ENCODE measurements around the gene ELOVL5. TPM values are rescaled to one million over a fixed set of nuclear protein-coding genes. Genes with fewer than 3 reads are reported as not detected.
A peak's percentile ranks its signal among the peaks of the same experiment; 100 is the strongest.

Gene ELOVL5
- total RNA-seq, 1 donor from 2014 or later: 185 TPM

DNA sequence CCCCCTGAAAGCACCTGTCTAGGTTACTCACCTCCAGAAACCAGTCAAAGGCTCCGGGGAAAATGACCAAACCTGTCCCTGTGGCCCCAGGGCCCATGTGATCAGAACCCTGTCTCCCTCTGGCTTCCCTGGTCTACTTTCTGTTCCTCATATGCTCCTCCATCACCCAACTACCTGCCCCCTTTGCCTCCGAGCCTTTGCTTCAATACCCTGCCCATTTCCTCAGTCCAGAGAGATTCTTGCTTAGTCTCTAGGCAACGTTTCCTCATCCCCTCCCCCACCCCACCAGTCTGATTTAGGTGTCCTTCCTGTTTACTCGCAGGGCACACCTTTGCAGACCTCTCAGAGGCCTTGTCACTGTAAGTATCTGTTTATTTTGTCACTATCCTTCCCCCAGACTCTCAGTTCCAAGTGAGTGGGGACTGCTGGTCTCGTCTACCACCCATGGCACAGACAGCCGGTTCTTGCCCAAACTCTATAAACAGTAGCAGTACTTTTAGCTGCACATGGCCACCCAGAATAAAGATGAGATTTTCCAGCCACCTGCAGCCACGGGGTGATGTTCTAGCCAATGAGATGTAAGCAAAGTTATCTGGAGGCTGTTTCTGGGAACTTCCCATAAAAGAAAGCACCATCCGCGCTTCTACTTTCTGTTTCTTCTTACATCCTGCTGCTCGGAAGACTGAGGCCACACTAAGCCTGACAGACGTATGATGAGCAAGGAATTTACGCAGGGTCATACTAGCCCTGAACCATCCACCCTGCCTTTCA is 13.3 kb downstream of the ELOVL5 start:
- H3K4me2 ChIP-seq: peak overlapping the region; percentile 24
- H3K4me3 Mint-ChIP-seq: no peak overlapping the region

DNA sequence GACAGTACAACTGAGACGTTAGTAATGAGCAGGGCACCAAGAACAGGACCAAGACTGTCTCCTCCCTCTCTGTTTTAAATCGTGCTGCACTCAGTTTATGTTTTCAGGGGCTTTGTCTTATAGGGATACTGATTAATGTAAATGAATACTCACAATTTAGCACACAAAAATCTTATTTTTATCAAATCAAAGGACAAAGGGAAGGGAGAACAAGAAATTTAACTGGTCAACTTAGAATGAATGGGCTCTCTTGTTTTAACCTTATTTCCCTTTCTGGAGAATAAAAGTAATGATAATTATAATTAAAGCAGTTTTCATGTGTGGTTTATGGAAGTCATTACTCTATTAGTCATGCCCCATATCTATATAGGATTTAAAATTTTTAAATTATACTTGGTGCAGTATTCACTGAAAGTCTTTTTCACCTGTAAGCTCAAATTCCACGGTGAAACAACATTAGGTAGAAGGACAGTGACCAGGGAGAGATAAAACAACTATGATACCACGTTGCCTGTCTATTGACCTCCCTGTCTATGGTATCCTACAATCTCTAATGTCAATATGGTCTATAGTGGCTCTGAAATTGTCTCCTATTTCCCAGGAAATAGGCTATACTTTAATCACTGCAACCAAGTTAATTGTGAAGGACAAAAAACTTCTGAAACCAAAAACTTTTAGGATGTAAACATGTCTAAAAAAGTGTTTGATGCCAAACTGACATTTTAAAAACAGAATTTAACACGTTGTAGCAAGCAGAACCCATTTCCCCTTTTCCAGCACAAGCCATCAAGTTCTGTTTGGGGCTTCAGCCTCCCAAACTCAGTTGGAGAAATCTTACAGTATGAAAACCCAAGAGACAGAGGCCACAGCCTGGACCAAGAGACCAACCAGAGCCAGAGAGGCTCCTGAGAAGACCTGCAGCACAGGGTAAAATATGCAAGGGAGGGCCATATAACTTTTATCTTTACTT is 15.0 kb downstream of the ELOVL5 start:
- Histone ChIP-seq H3K79me2 (ENCODE audit: low read depth) (peaks cover 100% of the 10 kb centered on the region), H2AFZ (replicated peaks) (no peak overlapping the region), H3K27ac (no peak overlapping the region), H3K36me3 (no peaks in the 10 kb centered on the region), H3K4me3 (no peak overlapping the region), H3F3A (ENCODE audit: low read depth) (no peaks in the 10 kb centered on the region), H3K9me3 (ENCODE audit: low read depth) (no peaks in the 10 kb centered on the region), H3K4me2 (no peak overlapping the region), H4K20me1 (ENCODE audit: low read depth) (peaks cover 84% of the 10 kb centered on the region), H3K9ac (no peak overlapping the region), H3K27me3 (no peaks in the 10 kb centered on the region), H3K4me1 (peaks cover 13% of the 10 kb centered on the region)
- H3K9me3 Mint-ChIP-seq: peaks cover 15% of the 10 kb centered on the region
- no peak for DNase-seq (ENCODE audit: low spot score)
- H3K4me1 Mint-ChIP-seq: peaks cover 9% of the 10 kb centered on the region
- no peak overlapping the region for H3K27ac Mint-ChIP-seq
- H3K36me3 Mint-ChIP-seq: peaks cover 41% of the 10 kb centered on the region
- H3K27me3 Mint-ChIP-seq (ENCODE audit: insufficient read depth, low read depth): no peaks in the 10 kb centered on the region
- no peak overlapping the region for H3K4me3 Mint-ChIP-seq
- TF ChIP-seq, protein P1, sequence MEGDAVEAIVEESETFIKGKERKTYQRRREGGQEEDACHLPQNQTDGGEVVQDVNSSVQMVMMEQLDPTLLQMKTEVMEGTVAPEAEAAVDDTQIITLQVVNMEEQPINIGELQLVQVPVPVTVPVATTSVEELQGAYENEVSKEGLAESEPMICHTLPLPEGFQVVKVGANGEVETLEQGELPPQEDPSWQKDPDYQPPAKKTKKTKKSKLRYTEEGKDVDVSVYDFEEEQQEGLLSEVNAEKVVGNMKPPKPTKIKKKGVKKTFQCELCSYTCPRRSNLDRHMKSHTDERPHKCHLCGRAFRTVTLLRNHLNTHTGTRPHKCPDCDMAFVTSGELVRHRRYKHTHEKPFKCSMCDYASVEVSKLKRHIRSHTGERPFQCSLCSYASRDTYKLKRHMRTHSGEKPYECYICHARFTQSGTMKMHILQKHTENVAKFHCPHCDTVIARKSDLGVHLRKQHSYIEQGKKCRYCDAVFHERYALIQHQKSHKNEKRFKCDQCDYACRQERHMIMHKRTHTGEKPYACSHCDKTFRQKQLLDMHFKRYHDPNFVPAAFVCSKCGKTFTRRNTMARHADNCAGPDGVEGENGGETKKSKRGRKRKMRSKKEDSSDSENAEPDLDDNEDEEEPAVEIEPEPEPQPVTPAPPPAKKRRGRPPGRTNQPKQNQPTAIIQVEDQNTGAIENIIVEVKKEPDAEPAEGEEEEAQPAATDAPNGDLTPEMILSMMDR (IDR thresholded peaks at IDR 0.05): no peak
- no peak for TF ChIP-seq EZH2phosphoT487 (IDR thresholded peaks at IDR 0.05)
- TF ChIP-seq EZH2 (IDR thresholded peaks at IDR 0.05): no peak

More for the DNA sequence above, 13.3 kb downstream of the ELOVL5 start:
- peak overlapping the region; percentile 25 for H3K27ac Mint-ChIP-seq
- Histone ChIP-seq H3F3A (ENCODE audit: low read depth) (no peaks in the 10 kb centered on the region), H3K4me3 (no peak overlapping the region), H4K20me1 (ENCODE audit: low read depth) (peaks cover 87% of the 10 kb centered on the region), H3K79me2 (ENCODE audit: low read depth) (peaks cover 100% of the 10 kb centered on the region), H3K9ac (no peak overlapping the region), H3K27ac (no peak overlapping the region), H3K36me3 (no peaks in the 10 kb centered on the region), H2AFZ (replicated peaks) (no peak overlapping the region), H3K9me3 (ENCODE audit: low read depth) (no peaks in the 10 kb centered on the region), H3K4me1 (peaks cover 12% of the 10 kb centered on the region), H3K27me3 (no peaks in the 10 kb centered on the region)
- H3K9me3 Mint-ChIP-seq: peaks cover 15% of the 10 kb centered on the region
- H3K4me1 Mint-ChIP-seq: peaks cover 9% of the 10 kb centered on the region
- DNase-seq (ENCODE audit: low spot score): no peak
- H3K36me3 Mint-ChIP-seq: peaks cover 41% of the 10 kb centered on the region
- TF ChIP-seq, protein P1 (IDR thresholded peaks at IDR 0.05): no peak
- TF ChIP-seq EZH2phosphoT487 (IDR thresholded peaks at IDR 0.05) (no peak), EZH2 (IDR thresholded peaks at IDR 0.05) (no peak)
- H3K27me3 Mint-ChIP-seq (ENCODE audit: insufficient read depth, low read depth): no peaks in the 10 kb centered on the region

DNA sequence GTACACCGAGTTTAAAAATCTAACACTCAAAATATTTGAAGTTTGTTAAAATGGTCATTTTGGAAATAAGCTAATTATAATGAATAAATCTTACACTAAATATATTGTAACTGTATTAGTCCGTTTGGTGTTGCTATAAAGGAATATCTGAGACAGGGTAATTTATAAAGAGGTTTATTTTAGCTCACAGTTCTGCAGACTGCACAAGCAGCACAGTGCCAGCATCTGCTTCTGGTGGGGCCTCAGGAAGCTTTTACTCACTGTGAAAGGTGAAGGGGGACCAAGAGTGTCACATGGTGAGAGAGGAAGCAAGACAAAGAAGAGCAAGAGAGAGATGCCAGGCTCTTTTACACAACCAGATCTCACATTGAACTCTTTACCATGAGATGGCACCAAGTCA is 17.1 kb downstream of the ELOVL5 start:
- H3K36me3 ChIP-seq: no peaks in the 10 kb centered on the region
- H3K79me2 ChIP-seq (ENCODE audit: low read depth): peaks cover 100% of the 10 kb centered on the region
- no peak overlapping the region for H2AFZ ChIP-seq (replicated peaks)
- no peak overlapping the region for H3K4me3 ChIP-seq
- Mint-ChIP-seq H3K27ac (no peak overlapping the region), H3K9me3 (peaks cover 22% of the 10 kb centered on the region), H3K36me3 (peaks cover 33% of the 10 kb centered on the region), H3K4me1 (peaks cover 16% of the 10 kb centered on the region), H3K4me3 (no peak overlapping the region), H3K27me3 (ENCODE audit: insufficient read depth, low read depth) (no peaks in the 10 kb centered on the region)
- no peak overlapping the region for H3K4me2 ChIP-seq
- peaks cover 82% of the 10 kb centered on the region for H4K20me1 ChIP-seq (ENCODE audit: low read depth)
- no peaks in the 10 kb centered on the region for H3F3A ChIP-seq (ENCODE audit: low read depth)
- no peak overlapping the region for H3K9ac ChIP-seq
- peaks cover 16% of the 10 kb centered on the region for H3K4me1 ChIP-seq
- H3K27ac ChIP-seq: no peak overlapping the region
- no peak for DNase-seq (ENCODE audit: low spot score)
- no peak for TF ChIP-seq EZH2phosphoT487 (IDR thresholded peaks at IDR 0.05)
- TF ChIP-seq, protein P1 (IDR thresholded peaks at IDR 0.05): no peak
- TF ChIP-seq EZH2 (IDR thresholded peaks at IDR 0.05): no peak
- no peaks in the 10 kb centered on the region for H3K9me3 ChIP-seq (ENCODE audit: low read depth)
- no peaks in the 10 kb centered on the region for H3K27me3 ChIP-seq

All from neural progenitor cell (in vitro differentiated cells).